Esophagus squamous epithelium (tissue), 5 donors: Measurements from ENCODE around the gene TSEN15. TPM values are rescaled to one million over a fixed set of nuclear protein-coding genes. Genes with fewer than 3 reads are reported as not detected.

Experiments used
- DNase-seq: peaks from one replicate; lab custom pipeline; 2025; lab: John Stamatoyannopoulos, UW
- H3K27ac ChIP-seq, 4 donors: fragments of 200-600 bp; sonication (generic); one replicate each; pipeline ENCODE4 v1.5.1; 2016 to 2019; ENCODE audit warnings: mild to moderate bottlenecking in 1 of 4
- H3K27me3 ChIP-seq, 4 donors: fragments of 200-600 bp; sonication (generic); 1 replicate in 3 of 4; 2 replicates in 1 of 4; pipeline versions ENCODE4 v1.5.1 to v1.6.0; 2017 to 2021; ENCODE audit warnings: antibody characterized with exemption in 1 of 4
- H3K36me3 ChIP-seq, 3 donors: fragments of 200-600 bp; sonication (generic); one replicate each; pipeline ENCODE4 v1.5.1; 2016 to 2019
- H3K4me1 ChIP-seq, 3 donors: fragments of 200-600 bp; sonication (generic); one replicate each; pipeline ENCODE4 v1.5.1; 2017 to 2019
- H3K4me3 ChIP-seq, 4 donors: fragments of 200-600 bp; sonication (generic); 1 replicate in 3 of 4; 2 replicates in 1 of 4; pipeline ENCODE4 v1.5.1; 2016 to 2019; ENCODE audit warnings: mild to moderate bottlenecking in 2 of 4, moderate library complexity in 1 of 4
- H3K9me3 ChIP-seq, 3 donors: fragments of 200-600 bp; sonication (generic); one replicate each; pipeline ENCODE4 v1.5.1; 2016 to 2019
- POLR2A ChIP-seq, 4 donors: fragments of 450-650 bp; IDR thresholded peaks; one replicate each; pipeline ENCODE4 v1.6.1; 2017; ENCODE audit warnings: antibody characterized with exemption in 4 of 4, mild to moderate bottlenecking in 4 of 4, moderate library complexity in 3 of 4
- WGBS, 2 donors: methylation state at CpG; one replicate each; pipeline ENCODE4 v1.1.5; 2018; 5-methylcytosine and 5-hydroxymethylcytosine counted together
- intact Hi-C: fragments of 100-400 bp; cut with DNase I; formaldehyde crosslinking; loops from one replicate; pipeline ENCODE4 v1.15.0; 2022
- total RNA-seq, 4 donors: library from RNA; depleted of rRNA; stranded (reverse); fragments of >200 nt; gene quantifications; one replicate each; pipeline ENCODE4 v1.1.0, GENCODE V29; 2016
- TF ChIP-seq, protein P1 (sequence below), 6 experiments: fragments of 450-650 bp in 4 of 6; fragments of 200-600 bp in 2 of 6; sonication (generic) in 2 of 6; IDR thresholded peaks; one replicate each; pipeline ENCODE4 v1.5.1; 2016 to 2019; ENCODE audit warnings: antibody characterized with exemption in 6 of 6, mild to moderate bottlenecking in 4 of 6, moderate library complexity in 4 of 6
- donor health status: DM: yes; HTN: yes; CAD: no.

Gene TSEN15
- total RNA-seq, 4 donors from 2014 or later, result 16.5 to 25.4 (median 22.0) TPM

DNA sequence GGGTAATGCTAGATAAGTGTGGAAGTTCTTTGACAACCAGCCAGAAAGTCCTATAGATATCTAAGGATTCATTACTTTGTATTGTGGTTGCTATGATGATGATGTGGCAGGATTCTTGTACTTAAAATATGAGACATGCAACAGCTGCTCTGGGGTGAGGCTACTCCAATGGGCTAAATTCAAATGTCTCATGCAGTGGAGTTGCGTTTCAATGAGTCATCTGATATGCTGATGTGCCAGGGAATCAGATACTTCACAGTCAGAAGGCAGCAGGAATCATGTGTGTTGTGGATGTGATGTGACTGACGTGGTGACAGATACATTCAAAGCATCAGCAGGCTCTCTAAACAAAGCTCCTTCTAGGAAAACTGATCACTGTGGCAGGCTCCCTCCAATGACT, 66.5 kb downstream of the TSEN15 start:
- no peaks in the 10 kb centered on the region for H3K4me1 ChIP-seq
- no peak for DNase-seq
- no peaks in the 10 kb centered on the region for H3K36me3 ChIP-seq
- H3K27ac ChIP-seq, result no peak overlapping the region
- no peak overlapping the region for H3K4me3 ChIP-seq
- H3K27me3 ChIP-seq, result no peaks in the 10 kb centered on the region
- TF ChIP-seq, protein P1, sequence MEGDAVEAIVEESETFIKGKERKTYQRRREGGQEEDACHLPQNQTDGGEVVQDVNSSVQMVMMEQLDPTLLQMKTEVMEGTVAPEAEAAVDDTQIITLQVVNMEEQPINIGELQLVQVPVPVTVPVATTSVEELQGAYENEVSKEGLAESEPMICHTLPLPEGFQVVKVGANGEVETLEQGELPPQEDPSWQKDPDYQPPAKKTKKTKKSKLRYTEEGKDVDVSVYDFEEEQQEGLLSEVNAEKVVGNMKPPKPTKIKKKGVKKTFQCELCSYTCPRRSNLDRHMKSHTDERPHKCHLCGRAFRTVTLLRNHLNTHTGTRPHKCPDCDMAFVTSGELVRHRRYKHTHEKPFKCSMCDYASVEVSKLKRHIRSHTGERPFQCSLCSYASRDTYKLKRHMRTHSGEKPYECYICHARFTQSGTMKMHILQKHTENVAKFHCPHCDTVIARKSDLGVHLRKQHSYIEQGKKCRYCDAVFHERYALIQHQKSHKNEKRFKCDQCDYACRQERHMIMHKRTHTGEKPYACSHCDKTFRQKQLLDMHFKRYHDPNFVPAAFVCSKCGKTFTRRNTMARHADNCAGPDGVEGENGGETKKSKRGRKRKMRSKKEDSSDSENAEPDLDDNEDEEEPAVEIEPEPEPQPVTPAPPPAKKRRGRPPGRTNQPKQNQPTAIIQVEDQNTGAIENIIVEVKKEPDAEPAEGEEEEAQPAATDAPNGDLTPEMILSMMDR (IDR thresholded peaks at IDR 0.05), result no peak
- no peak for TF ChIP-seq POLR2A (IDR thresholded peaks at IDR 0.05)
- 31 to 66% methylated on average over 2 of the region's 2 CpGs for WGBS, 2 donors
- H3K9me3 ChIP-seq, result no peaks in the 10 kb centered on the region
- intact Hi-C loops, result no loop called here

Other genes with a start within 250 kb of the TSEN15 start
- gene RGL1, start 246.6 kb upstream of the TSEN15 start, total RNA-seq, result 10 to 100 TPM in 1 of 4 donors, 1 to 10 TPM in 3; 2.3 to 16.0 (median 5.7) TPM
- gene COLGALT2, start 14.0 kb upstream of the TSEN15 start, total RNA-seq, result 1 to 10 TPM in 1 of 4 donors, under 1 TPM in 3; 0.31 to 1.1 (median 0.66) TPM